Activated T-helper 2 cell treated with anti-CD3 and anti-CD28 coated beads, Interferon-gamma antibody, Interleukin-2, Interleukin-4, amounts not matched to agents 10 μg/mL and 5 μg/mL and 100 μg/mL, durations not matched to agents 14 hours and 24 hours and 36 hours (primary cell): Measurements from ENCODE around the gene LAMTOR1. TPM values are rescaled to one million over a fixed set of nuclear protein-coding genes. Genes with fewer than 3 reads are reported as not detected.
A peak's percentile ranks its signal among the peaks of the same experiment; 100 is the strongest.

Experiments used
- DNase-seq: peaks from one replicate; pipeline ENCODE4 v3.0.0; 2021; ENCODE audit warnings: low spot score
- H3K27ac Mint-ChIP-seq: one replicate; pipeline ENCODE4 v1.8.0; 2021; ENCODE audit warnings: mixed read lengths
- H3K27me3 Mint-ChIP-seq: one replicate; pipeline ENCODE4 v1.8.0; 2021; ENCODE audit warnings: low read depth, mixed read lengths
- H3K36me3 Mint-ChIP-seq: one replicate; pipeline ENCODE4 v1.8.0; 2021; ENCODE audit warnings: low read depth, mixed read lengths
- H3K4me1 Mint-ChIP-seq: one replicate; pipeline ENCODE4 v1.8.0; 2021; ENCODE audit warnings: low read depth, mixed read lengths
- H3K4me3 Mint-ChIP-seq: one replicate; pipeline ENCODE4 v1.8.0; 2021; ENCODE audit warnings: low read depth, mild to moderate bottlenecking, moderate library complexity, mixed read lengths
- H3K9me3 Mint-ChIP-seq: one replicate; pipeline ENCODE4 v1.8.0; 2021; ENCODE audit warnings: mixed read lengths
- intact Hi-C: fragments of 100-400 bp; cut with micrococcal nuclease; formaldehyde crosslinking; loops from one replicate; pipeline ENCODE4 v1.15.1; 2023
- total RNA-seq: library from RNA; stranded (reverse); gene quantifications from 2 replicates; pipeline ENCODE4 v1.2.3, GENCODE V29; 2022

The LAMTOR1 gene
- total RNA-seq, 1 donor from 2014 or later = 95.1 TPM

GRCh38 chr11:72075109-72075508, 28.0 kb downstream of the LAMTOR1 start:
- H3K27ac Mint-ChIP-seq = peak overlapping the region; percentile 61
- peaks cover 52% of the 10 kb centered on the region for H3K4me1 Mint-ChIP-seq
- no peak overlapping the region for H3K4me3 Mint-ChIP-seq
- no peaks in the 10 kb centered on the region for H3K27me3 Mint-ChIP-seq
- H3K36me3 Mint-ChIP-seq = peaks cover 35% of the 10 kb centered on the region
- no peaks in the 10 kb centered on the region for H3K9me3 Mint-ChIP-seq
- DNase-seq = no peak
- intact Hi-C loops = no loop called here

- intact Hi-C loops = no loop called here
- no peak for DNase-seq
- no peaks in the 10 kb centered on the region for H3K9me3 Mint-ChIP-seq
- peaks cover 46% of the 10 kb centered on the region for H3K36me3 Mint-ChIP-seq
- peaks cover 63% of the 10 kb centered on the region for H3K4me1 Mint-ChIP-seq
- peak overlapping the region; percentile 73 for H3K27ac Mint-ChIP-seq
- no peaks in the 10 kb centered on the region for H3K27me3 Mint-ChIP-seq
- H3K4me3 Mint-ChIP-seq = no peak overlapping the region
These were observed 30.7 kb downstream of the LAMTOR1 start for GRCh38 chr11:72072348-72072747.

DNA sequence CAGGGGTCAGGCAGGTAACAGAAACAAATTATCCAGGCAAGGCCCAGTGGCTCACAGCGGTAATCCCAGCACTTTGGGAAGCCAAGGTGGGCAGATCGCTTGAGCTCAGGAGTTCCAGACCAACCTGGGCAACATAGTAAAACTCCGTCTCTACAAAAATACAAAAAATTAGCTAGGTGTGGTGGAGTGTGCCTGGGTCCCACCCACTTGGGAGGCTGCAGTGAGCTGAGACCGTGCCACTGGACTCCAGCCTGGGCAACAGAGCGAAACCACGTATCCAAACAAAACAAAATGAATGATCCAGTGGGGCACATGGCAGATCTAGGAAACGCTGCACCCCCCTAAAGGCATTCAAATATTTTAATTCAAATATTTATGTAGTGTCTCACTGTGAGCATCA, 32.6 kb downstream of the LAMTOR1 start:
- intact Hi-C loops = no loop called here
- H3K36me3 Mint-ChIP-seq = peaks cover 52% of the 10 kb centered on the region
- no peaks in the 10 kb centered on the region for H3K9me3 Mint-ChIP-seq
- no peak for DNase-seq
- H3K27me3 Mint-ChIP-seq = no peaks in the 10 kb centered on the region
- peak overlapping the region; percentile 76 for H3K27ac Mint-ChIP-seq
- peaks cover 60% of the 10 kb centered on the region for H3K4me1 Mint-ChIP-seq
- H3K4me3 Mint-ChIP-seq = no peak overlapping the region

DNA sequence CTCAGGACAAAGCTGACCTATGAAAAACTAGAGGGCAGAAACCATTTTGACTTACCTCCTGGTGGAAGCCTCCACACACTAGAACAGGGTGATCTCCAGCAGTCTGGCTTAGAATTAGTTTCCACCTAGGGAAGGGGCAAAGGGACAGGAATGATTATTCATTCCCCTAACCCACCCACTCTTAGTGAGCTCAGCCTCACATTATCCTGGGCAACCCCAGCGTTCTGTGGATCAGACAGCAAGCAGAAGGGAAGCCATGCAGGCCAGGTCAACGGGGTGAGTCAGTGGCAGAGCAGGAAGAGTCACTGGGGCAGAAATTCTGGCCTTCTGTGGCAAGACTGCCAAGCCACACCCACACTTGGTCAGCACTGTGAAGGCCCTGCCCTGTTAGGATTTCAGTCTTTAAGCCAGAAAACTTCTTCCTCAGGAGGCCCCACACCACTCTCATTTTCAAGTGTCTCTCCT, 33.3 kb downstream of the LAMTOR1 start:
- H3K9me3 Mint-ChIP-seq = no peaks in the 10 kb centered on the region
- no peak for DNase-seq
- no peak overlapping the region for H3K4me3 Mint-ChIP-seq
- no peaks in the 10 kb centered on the region for H3K27me3 Mint-ChIP-seq
- H3K36me3 Mint-ChIP-seq = peaks cover 49% of the 10 kb centered on the region
- intact Hi-C loops = no loop called here
- peaks cover 55% of the 10 kb centered on the region for H3K4me1 Mint-ChIP-seq
- peak overlapping the region; percentile 76 for H3K27ac Mint-ChIP-seq

DNA sequence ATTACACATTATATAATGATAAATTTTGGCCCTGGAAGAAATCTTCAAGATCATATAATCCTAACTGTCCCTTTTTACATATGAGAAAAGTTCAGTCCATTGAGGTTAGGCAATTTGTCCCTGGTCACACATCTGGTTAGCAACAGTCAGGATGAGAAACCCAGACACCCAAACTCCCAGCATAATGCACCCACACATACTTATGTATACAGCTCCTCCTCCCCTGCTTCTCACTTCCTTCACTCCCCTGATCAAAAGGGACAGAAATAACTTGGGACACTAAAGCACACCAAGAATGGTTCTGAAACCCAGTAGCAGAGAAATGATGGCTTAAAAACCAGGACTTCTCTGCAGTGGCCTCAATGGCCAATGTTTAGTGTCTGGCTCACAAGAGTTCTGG, 33.9 kb downstream of the LAMTOR1 start:
- Mint-ChIP-seq H3K27ac (peak overlapping the region; percentile 74), H3K36me3 (peaks cover 49% of the 10 kb centered on the region), H3K4me3 (no peak overlapping the region), H3K9me3 (no peaks in the 10 kb centered on the region), H3K4me1 (peaks cover 55% of the 10 kb centered on the region), H3K27me3 (no peaks in the 10 kb centered on the region)
- intact Hi-C loops = no loop called here
- DNase-seq = no peak

DNA sequence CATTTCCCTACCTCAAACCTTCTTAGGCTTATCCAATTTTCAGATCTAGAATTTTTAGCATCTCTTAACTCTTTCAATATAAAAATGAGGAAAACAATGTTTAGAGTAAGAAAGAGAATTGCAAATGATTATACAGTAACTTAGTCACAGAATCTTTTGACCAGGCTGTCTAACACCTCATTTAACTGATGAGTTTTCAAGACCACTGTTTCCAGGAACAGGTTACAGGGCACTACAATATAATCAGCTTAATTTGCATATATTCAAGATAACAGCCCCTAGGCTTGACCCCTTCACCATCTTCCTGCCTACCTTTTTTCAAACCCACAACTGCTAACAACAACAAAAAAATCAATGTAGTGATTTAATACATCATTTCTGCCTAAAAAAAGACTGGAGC, 35.4 kb downstream of the LAMTOR1 start:
- Mint-ChIP-seq H3K27ac (peak overlapping the region; percentile 52), H3K4me3 (no peak overlapping the region), H3K27me3 (no peaks in the 10 kb centered on the region), H3K9me3 (no peaks in the 10 kb centered on the region), H3K4me1 (peaks cover 52% of the 10 kb centered on the region), H3K36me3 (peaks cover 41% of the 10 kb centered on the region)
- intact Hi-C loops = no loop called here
- no peak for DNase-seq

DNA sequence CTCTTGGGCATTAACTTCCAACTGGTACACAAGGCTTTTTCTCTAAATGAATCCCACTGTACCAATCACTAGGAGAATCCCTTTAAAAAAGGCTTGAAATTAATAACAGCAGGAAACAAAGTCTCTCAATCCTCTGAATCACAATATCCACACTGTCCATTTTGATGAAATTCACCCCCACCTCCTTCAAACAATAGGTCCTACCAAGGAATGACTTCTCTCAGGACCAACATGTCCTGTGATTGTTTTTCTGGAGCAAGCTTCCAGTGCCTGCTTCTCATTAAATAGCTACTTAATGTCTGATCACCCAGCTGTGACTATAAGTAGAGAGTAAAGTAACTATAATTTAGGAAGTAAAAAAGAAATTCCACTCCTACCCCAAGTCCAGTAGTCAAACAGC, 35.8 kb downstream of the LAMTOR1 start:
- Mint-ChIP-seq H3K27me3 (no peaks in the 10 kb centered on the region), H3K27ac (no peak overlapping the region), H3K4me1 (peaks cover 48% of the 10 kb centered on the region), H3K9me3 (no peaks in the 10 kb centered on the region), H3K4me3 (no peak overlapping the region), H3K36me3 (peaks cover 40% of the 10 kb centered on the region)
- no peak for DNase-seq
- intact Hi-C loops = no loop called here

- intact Hi-C loops = no loop called here
- H3K27ac Mint-ChIP-seq = no peak overlapping the region
- H3K4me3 Mint-ChIP-seq = no peak overlapping the region
- peaks cover 44% of the 10 kb centered on the region for H3K4me1 Mint-ChIP-seq
- no peak for DNase-seq
- no peaks in the 10 kb centered on the region for H3K9me3 Mint-ChIP-seq
- peaks cover 43% of the 10 kb centered on the region for H3K36me3 Mint-ChIP-seq
- no peaks in the 10 kb centered on the region for H3K27me3 Mint-ChIP-seq
These were observed 36.2 kb downstream of the LAMTOR1 start for GRCh38 chr11:72066855-72067254.

GRCh38 chr11:72061739-72062396, 41.2 kb downstream of the LAMTOR1 start:
- Mint-ChIP-seq H3K4me1 (peaks cover 8% of the 10 kb centered on the region), H3K27ac (no peak overlapping the region), H3K27me3 (no peaks in the 10 kb centered on the region), H3K9me3 (no peaks in the 10 kb centered on the region), H3K36me3 (peaks cover 33% of the 10 kb centered on the region), H3K4me3 (no peak overlapping the region)
- intact Hi-C loops = no loop called here
- DNase-seq = no peak

- intact Hi-C loops = no loop called here
- H3K9me3 Mint-ChIP-seq = no peaks in the 10 kb centered on the region
These were observed 44.6 kb downstream of the LAMTOR1 start for GRCh38 chr11:72058416-72059034.

DNA sequence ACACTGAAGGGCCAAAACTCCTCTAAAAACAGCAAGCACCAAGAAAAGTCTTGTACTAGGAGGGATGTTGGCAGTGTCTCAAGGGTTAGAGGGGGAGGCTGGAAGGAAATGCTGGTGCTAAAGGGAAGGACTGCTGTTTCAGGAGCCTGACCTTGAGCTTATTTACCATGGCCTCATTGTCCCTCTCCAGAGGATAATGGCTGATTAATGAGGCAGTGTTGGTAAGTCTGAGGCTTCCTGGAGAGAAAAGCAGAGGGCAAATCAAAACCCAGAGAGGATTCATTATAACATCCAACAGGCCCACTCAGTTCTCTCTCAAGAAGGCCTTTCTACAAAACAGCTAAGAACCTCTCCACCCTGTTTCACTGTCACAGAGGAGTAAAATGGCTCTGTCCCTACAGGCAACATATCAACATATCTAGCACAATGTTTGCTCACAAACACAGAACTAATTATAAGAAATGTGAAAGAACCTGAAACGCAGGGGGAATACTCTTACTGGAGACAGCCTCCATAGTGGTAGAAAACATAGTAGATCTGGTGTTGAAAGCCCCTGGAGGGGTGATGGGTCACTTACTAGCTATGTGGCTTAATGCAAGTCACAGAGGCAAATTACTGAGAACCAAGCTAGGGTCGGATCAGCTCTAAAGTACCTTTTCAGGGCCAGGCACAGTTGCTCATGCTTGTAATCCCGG, 54.2 kb downstream of the LAMTOR1 start:
- intact Hi-C loops = no loop called here
- H3K4me1 Mint-ChIP-seq = peaks cover 9% of the 10 kb centered on the region
- no peak overlapping the region for H3K27ac Mint-ChIP-seq
- H3K27me3 Mint-ChIP-seq = no peaks in the 10 kb centered on the region
- H3K9me3 Mint-ChIP-seq = no peaks in the 10 kb centered on the region
- H3K4me3 Mint-ChIP-seq = no peak overlapping the region
- H3K36me3 Mint-ChIP-seq = peaks cover 32% of the 10 kb centered on the region
- no peak for DNase-seq

More at GRCh38 chr11:72058416-72059034, 44.6 kb downstream of the LAMTOR1 start:
- DNase-seq = no peak
- H3K36me3 Mint-ChIP-seq = peaks cover 21% of the 10 kb centered on the region
- H3K4me3 Mint-ChIP-seq = no peak overlapping the region
- H3K27ac Mint-ChIP-seq = no peak overlapping the region
- H3K4me1 Mint-ChIP-seq = no peaks in the 10 kb centered on the region
- no peaks in the 10 kb centered on the region for H3K27me3 Mint-ChIP-seq
